A549 (cell line): ENCODE data around the gene TLCD2. TPM values are rescaled to one million over a fixed set of nuclear protein-coding genes. Genes with fewer than 3 reads are reported as not detected.
A peak's percentile ranks its signal among the peaks of the same experiment; 100 is the strongest.

Source experiments
- ATAC-seq, 2 experiments: fragments of 200-7000 bp in 1 of 2; fragments of >200 bp in 1 of 2; cut with Nextera tagmentation in 1 of 2; cut with Tn5 transposase in 1 of 2; 3 replicates each; pipeline versions ENCODE4 v1.8.0 to v1.9.1; 2018 to 2020; ENCODE audit warnings: mild to moderate bottlenecking in 1 of 2, moderate library complexity in 1 of 2
- CTCF ChIA-PET: fragments of 300-600 bp; sonication (Branson Sonifier 250); formaldehyde crosslinking; extraction: SDS; loops from one replicate; lab custom pipeline; 2021; ENCODE audit warnings: antibody characterized with exemption, inconsistent platforms; lab: Yijun Ruan, JAX
- POLR2A ChIA-PET: fragments of 350-600 bp; formaldehyde crosslinking; extraction: SDS; loops from one replicate; lab custom pipeline; 2021; ENCODE audit warnings: antibody characterized with exemption, inconsistent platforms; lab: Yijun Ruan, JAX
- DNase-seq, 2 experiments: peaks; one replicate each; pipeline versions ENCODE4 v3.0.0 to v3.0.0-alpha.2; 2011 to 2016; ENCODE audit warnings: low read depth in 1 of 2, low spot score in 1 of 2
- FAIRE-seq: peaks from 2 replicates; lab custom pipeline; 2011; peaks lifted over from hg19 to GRCh38; lab: Jason Lieb, UNC
- H3K27ac ChIP-seq, 2 experiments: fragments of >200 bp; sonication (Bioruptor Twin); formaldehyde crosslinking; 3 replicates each; pipeline ENCODE4 v1.5.1; 2016 to 2017
- H3K4me1 ChIP-seq: fragments of >200 bp; sonication (Bioruptor Twin); formaldehyde crosslinking; 3 replicates; pipeline ENCODE4 v1.6.1; 2016
- H3K4me2 ChIP-seq: fragments of >200 bp; sonication (Bioruptor Twin); formaldehyde crosslinking; 3 replicates; pipeline ENCODE4 v1.6.1; 2016
- H3K4me3 ChIP-seq: fragments of >200 bp; sonication (Bioruptor Twin); formaldehyde crosslinking; 3 replicates; pipeline ENCODE4 v1.5.1; 2016
- H3K9me3 ChIP-seq: fragments of >200 bp; sonication (Bioruptor Twin); formaldehyde crosslinking; 3 replicates; pipeline ENCODE4 v1.6.1; 2016
- CBX2 ChIP-seq: fragments of 200-600 bp; sonication (generic); IDR thresholded peaks from 2 replicates; pipeline ENCODE4 v1.6.1; 2016; ENCODE audit warnings: low read depth, mild to moderate bottlenecking, borderline replicate concordance
- CHD4 ChIP-seq: fragments of 200-600 bp; sonication (generic); IDR thresholded peaks from 2 replicates; pipeline ENCODE4 v1.6.1; 2016; ENCODE audit warnings: antibody characterized with exemption, mild to moderate bottlenecking, borderline replicate concordance
- EHF ChIP-seq: fragments of 250-450 bp; sonication (Bioruptor Pico); IDR thresholded peaks from 2 replicates; pipeline ENCODE4 v1.5.0; 2020; ENCODE audit warnings: mild to moderate bottlenecking
- EP300 ChIP-seq, 2 experiments: fragments of >200 bp; sonication (Bioruptor Twin); formaldehyde crosslinking; IDR thresholded peaks; 2 replicates in 1 of 2; 3 replicates in 1 of 2; pipeline ENCODE4 v1.6.1; 2016 to 2017
- GATA3 ChIP-seq: IDR thresholded peaks from 2 replicates; pipeline ENCODE4 v1.6.1; 2012; ENCODE audit warnings: borderline replicate concordance
- HOXA7 ChIP-seq: fragments of 250-450 bp; sonication (Bioruptor Pico); IDR thresholded peaks from 2 replicates; pipeline ENCODE4 v1.5.0; 2020; ENCODE audit warnings: mild to moderate bottlenecking, moderate library complexity
- MAFK ChIP-seq: fragments of 450-650 bp; IDR thresholded peaks from 2 replicates; pipeline ENCODE4 v1.6.1; 2014; ENCODE audit not compliant: partially characterized antibody
- MAZ ChIP-seq: fragments of 150-350 bp; IDR thresholded peaks from 2 replicates; pipeline ENCODE4 v1.6.1; 2014; ENCODE audit warnings: antibody characterized with exemption, low read depth, low read length, borderline replicate concordance
- NFE2L2 ChIP-seq: fragments of 150-350 bp; conservative IDR thresholded peaks from 2 replicates; pipeline ENCODE4 v1.6.1; 2014; ENCODE audit warnings: low read length
- NPAS2 ChIP-seq: fragments of 250-450 bp; sonication (Bioruptor Pico); IDR thresholded peaks from 2 replicates; pipeline ENCODE4 v1.8.0; 2022; ENCODE audit warnings: mild to moderate bottlenecking, moderate library complexity, borderline replicate concordance
- NR3C1 ChIP-seq: fragments of >200 bp; sonication (Bioruptor Twin); formaldehyde crosslinking; IDR thresholded peaks from 3 replicates; pipeline ENCODE4 v1.6.1; 2017
- PHF8 ChIP-seq: fragments of 200-600 bp; sonication (generic); IDR thresholded peaks from 2 replicates; pipeline ENCODE4 v1.6.1; 2016; ENCODE audit warnings: low read depth, mild to moderate bottlenecking, antibody characterized with exemption, moderate library complexity, borderline replicate concordance
- RAD21 ChIP-seq, 2 experiments: fragments of >200 bp in 1 of 2; sonication (Bioruptor Twin) in 1 of 2; formaldehyde crosslinking in 1 of 2; IDR thresholded peaks in 1 of 2; conservative IDR thresholded peaks in 1 of 2; 2 replicates in 1 of 2; 3 replicates in 1 of 2; pipeline ENCODE4 v1.6.1; 2012 to 2018; ENCODE audit warnings: inconsistent platforms in 1 of 2
- RNF2 ChIP-seq: fragments of 200-600 bp; sonication (generic); IDR thresholded peaks from 2 replicates; pipeline ENCODE4 v1.6.1; 2016; ENCODE audit warnings: low read depth, mild to moderate bottlenecking, antibody characterized with exemption, moderate library complexity, borderline replicate concordance
- SMC3 ChIP-seq: fragments of >200 bp; sonication (Bioruptor Twin); formaldehyde crosslinking; IDR thresholded peaks from 3 replicates; pipeline ENCODE4 v1.6.1; 2018; ENCODE audit warnings: inconsistent platforms
- TFCP2L1 ChIP-seq: fragments of 250-450 bp; sonication (Bioruptor Pico); IDR thresholded peaks from 2 replicates; pipeline ENCODE4 v1.5.0; 2021; ENCODE audit warnings: mild to moderate bottlenecking
- TP53 ChIP-seq: fragments of 250-450 bp; sonication (Bioruptor Pico); IDR thresholded peaks from 2 replicates; pipeline ENCODE4 v1.5.0; 2021; ENCODE audit warnings: mild to moderate bottlenecking, moderate library complexity
- ZSCAN20 ChIP-seq: fragments of 250-450 bp; sonication (Bioruptor Pico); IDR thresholded peaks from 2 replicates; pipeline ENCODE4 v1.8.0; 2022; ENCODE audit warnings: mild to moderate bottlenecking, moderate library complexity
- WGBS: methylation state at CpG from one replicate; pipeline ENCODE4 v1.1.6; 2017; ENCODE audit errors: missing lambda C conversion rate; 5-methylcytosine and 5-hydroxymethylcytosine counted together
- polyA plus RNA-seq, 4 experiments: library from polyadenylated mRNA; depleted of rRNA in 3 of 4; stranded (reverse); fragments of >200 nt; fragmentation: RNase III in 1 of 4; extraction: RNeasy Plus Mini Kit Qiagen cat#74134 plus additional on column Dnase treatment in 1 of 4; gene quantifications; 2 replicates in 3 of 4; 3 replicates in 1 of 4; pipeline ENCODE4 v1.2.3, GENCODE V29; 2011 to 2017
- TF ChIP-seq, protein P1 (sequence below): fragments of 200-600 bp; sonication (generic); IDR thresholded peaks from 2 replicates; pipeline ENCODE4 v1.6.1; 2016; ENCODE audit warnings: antibody characterized with exemption, mild to moderate bottlenecking, moderate library complexity
- TF ChIP-seq, protein P2 (sequence below): IDR thresholded peaks from 2 replicates; pipeline ENCODE4 v1.6.1; 2012
- TF ChIP-seq, protein P3 (sequence below): fragments of >200 bp; sonication (Bioruptor Twin); formaldehyde crosslinking; IDR thresholded peaks from 3 replicates; pipeline ENCODE4 v1.5.1; 2016
- TF ChIP-seq, protein P4 (sequence below): IDR thresholded peaks from 2 replicates; pipeline ENCODE4 v1.6.1; 2012; ENCODE audit warnings: low read depth, borderline replicate concordance

Gene TLCD2
- polyA plus RNA-seq, 2 of the 4 experiments (the other 2 are of a cell fraction): 3.5 to 4.5 TPM

DNA sequence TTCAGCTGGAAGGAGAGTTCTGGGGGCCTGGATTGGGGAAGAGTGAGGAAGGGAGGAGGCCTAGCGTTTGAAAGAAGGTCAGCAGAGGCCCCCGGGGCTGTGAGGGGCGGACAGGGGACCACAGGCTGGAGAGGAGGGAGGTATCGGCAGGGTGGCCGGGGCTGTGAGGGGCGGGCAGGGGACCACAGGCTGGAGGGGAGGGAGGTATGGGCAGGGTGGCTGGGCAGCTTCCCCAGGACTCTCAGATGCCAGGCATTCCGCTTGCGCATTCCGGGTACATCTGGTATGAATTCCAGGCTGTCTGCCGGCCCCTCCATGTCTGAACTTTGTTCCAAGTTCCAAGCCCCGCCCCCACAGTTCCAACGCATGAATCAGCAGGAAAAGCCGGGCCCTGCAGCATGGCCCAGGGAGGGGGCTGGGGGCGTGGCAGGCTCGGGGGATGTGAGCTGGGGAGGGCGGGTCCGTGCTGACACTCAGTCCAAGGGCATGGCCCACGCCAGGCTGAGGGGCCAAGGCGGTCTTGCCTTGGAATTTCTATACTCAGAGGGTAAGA is 4.3 kb upstream of the TLCD2 start (continued):
- TF ChIP-seq, protein P1, sequence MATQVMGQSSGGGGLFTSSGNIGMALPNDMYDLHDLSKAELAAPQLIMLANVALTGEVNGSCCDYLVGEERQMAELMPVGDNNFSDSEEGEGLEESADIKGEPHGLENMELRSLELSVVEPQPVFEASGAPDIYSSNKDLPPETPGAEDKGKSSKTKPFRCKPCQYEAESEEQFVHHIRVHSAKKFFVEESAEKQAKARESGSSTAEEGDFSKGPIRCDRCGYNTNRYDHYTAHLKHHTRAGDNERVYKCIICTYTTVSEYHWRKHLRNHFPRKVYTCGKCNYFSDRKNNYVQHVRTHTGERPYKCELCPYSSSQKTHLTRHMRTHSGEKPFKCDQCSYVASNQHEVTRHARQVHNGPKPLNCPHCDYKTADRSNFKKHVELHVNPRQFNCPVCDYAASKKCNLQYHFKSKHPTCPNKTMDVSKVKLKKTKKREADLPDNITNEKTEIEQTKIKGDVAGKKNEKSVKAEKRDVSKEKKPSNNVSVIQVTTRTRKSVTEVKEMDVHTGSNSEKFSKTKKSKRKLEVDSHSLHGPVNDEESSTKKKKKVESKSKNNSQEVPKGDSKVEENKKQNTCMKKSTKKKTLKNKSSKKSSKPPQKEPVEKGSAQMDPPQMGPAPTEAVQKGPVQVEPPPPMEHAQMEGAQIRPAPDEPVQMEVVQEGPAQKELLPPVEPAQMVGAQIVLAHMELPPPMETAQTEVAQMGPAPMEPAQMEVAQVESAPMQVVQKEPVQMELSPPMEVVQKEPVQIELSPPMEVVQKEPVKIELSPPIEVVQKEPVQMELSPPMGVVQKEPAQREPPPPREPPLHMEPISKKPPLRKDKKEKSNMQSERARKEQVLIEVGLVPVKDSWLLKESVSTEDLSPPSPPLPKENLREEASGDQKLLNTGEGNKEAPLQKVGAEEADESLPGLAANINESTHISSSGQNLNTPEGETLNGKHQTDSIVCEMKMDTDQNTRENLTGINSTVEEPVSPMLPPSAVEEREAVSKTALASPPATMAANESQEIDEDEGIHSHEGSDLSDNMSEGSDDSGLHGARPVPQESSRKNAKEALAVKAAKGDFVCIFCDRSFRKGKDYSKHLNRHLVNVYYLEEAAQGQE: no peak
- TF ChIP-seq, protein P2, sequence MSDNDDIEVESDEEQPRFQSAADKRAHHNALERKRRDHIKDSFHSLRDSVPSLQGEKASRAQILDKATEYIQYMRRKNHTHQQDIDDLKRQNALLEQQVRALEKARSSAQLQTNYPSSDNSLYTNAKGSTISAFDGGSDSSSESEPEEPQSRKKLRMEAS: peak; percentile 88
- peak in 1 of 2 experiments; percentile 41; a peak in 1 of 5 replicates for TF ChIP-seq EP300 (IDR thresholded peaks at IDR 0.05)
- TF ChIP-seq GATA3: peak; percentile 77
- no peak for TF ChIP-seq CBX2
- no peak for TF ChIP-seq EHF (CRISPR knock-in tag)
- peak; percentile 64; the same call in 1 of the 2 replicates for TF ChIP-seq NFE2L2
- no peak for TF ChIP-seq NPAS2 (CRISPR knock-in tag)
- no peak for TF ChIP-seq RNF2

DNA sequence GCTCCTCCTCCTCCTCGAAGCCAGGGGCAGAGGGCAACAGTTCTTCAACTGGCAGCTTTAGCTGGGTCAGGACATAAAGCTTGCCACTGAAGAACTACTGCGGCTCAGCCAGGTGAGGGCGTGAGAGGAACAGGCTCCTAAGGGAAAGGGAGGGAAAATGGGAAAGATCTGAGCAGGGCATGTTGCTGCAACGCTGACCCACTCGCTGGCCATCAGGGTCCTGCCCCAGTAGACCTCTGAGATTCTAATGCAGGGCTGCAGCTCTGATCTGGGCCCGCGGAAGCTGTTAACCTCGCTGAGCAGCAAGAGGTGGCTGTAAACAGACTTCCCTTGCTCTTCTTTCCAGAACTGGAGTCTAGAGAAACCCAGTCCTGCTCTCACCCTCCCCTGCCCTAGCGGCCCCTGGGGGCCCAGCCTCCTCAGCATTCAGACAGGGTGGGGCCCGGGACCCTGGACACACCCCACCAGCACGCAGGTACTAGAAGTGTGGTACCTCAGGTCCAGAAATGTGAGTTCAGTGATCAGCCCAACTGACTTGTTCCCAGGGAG is 3.8 kb upstream of the TLCD2 start:
- peak overlapping the region; percentile 93 to 95 for H3K27ac ChIP-seq
- peaks cover 56% of the 10 kb centered on the region for H3K4me1 ChIP-seq
- ChIA-PET POLR2A (interaction anchor here (0.7 to 2.1 kb wide), 10 partner anchors 8 to 656 kb away, joined by 3 to 9 read pairs (median 4); partner anchors contain the start of genes PRPF8 and RILP), CTCF (interaction anchor here (0.6 to 23.8 kb wide), 35 partner anchors 8 to 583 kb away, joined by 3 to 591 read pairs (median 4); partner anchors contain the start of genes OVCA2, RILP, SCARF1 and SERPINF1)
- TF ChIP-seq, protein P3, sequence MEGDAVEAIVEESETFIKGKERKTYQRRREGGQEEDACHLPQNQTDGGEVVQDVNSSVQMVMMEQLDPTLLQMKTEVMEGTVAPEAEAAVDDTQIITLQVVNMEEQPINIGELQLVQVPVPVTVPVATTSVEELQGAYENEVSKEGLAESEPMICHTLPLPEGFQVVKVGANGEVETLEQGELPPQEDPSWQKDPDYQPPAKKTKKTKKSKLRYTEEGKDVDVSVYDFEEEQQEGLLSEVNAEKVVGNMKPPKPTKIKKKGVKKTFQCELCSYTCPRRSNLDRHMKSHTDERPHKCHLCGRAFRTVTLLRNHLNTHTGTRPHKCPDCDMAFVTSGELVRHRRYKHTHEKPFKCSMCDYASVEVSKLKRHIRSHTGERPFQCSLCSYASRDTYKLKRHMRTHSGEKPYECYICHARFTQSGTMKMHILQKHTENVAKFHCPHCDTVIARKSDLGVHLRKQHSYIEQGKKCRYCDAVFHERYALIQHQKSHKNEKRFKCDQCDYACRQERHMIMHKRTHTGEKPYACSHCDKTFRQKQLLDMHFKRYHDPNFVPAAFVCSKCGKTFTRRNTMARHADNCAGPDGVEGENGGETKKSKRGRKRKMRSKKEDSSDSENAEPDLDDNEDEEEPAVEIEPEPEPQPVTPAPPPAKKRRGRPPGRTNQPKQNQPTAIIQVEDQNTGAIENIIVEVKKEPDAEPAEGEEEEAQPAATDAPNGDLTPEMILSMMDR: peak; percentile 66
- peak; percentile 65 for TF ChIP-seq SMC3
- TF ChIP-seq NR3C1: no peak
- TF ChIP-seq MAFK: no peak
- peak; percentile 76; the same call in 1 of the 2 replicates for TF ChIP-seq TFCP2L1 (CRISPR knock-in tag)
- no peak for TF ChIP-seq MAZ
- TF ChIP-seq HOXA7 (CRISPR knock-in tag): peak; percentile 69; the same call in 1 of the 2 replicates
- TF ChIP-seq, protein P2: peak; percentile 75; the same call in 1 of the 2 replicates
- peak; percentile 68 to 81 for TF ChIP-seq RAD21 (conservative IDR thresholded peaks at IDR 0.05 in 1 of 2, IDR thresholded peaks at IDR 0.05 in 1 of 2)
- TF ChIP-seq TP53 (CRISPR knock-in tag): 0 out of 2 replicates have a peak, but pooled peaks have one; percentile 21
- TF ChIP-seq PHF8: no peak
- TF ChIP-seq, protein P1: 0 out of 2 replicates have a peak, but pooled peaks have one; percentile 8
- no peak for TF ChIP-seq CHD4
- TF ChIP-seq ZSCAN20 (CRISPR knock-in tag): no peak
- TF ChIP-seq, protein P4, sequence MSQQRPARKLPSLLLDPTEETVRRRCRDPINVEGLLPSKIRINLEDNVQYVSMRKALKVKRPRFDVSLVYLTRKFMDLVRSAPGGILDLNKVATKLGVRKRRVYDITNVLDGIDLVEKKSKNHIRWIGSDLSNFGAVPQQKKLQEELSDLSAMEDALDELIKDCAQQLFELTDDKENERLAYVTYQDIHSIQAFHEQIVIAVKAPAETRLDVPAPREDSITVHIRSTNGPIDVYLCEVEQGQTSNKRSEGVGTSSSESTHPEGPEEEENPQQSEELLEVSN: peak; percentile 90
- no peaks in the 10 kb centered on the region for H3K9me3 ChIP-seq
- peak overlapping the region; percentile 99 for H3K4me2 ChIP-seq
- DNase-seq (peak; percentile 77 to 86), ATAC-seq (no peak), FAIRE-seq (peak; percentile 67)
- 9% methylated on average over 11 of the region's 11 CpGs for WGBS
- peak overlapping the region; percentile 87 for H3K4me3 ChIP-seq
